GM18868 (cell line): Measurements from ENCODE around the gene IFT172.

Experiments
- ATAC-seq: cut with Tn5 transposase; IDR thresholded peaks from one replicate; pipeline ENCODE4 v1.9.1; 2021; ENCODE audit warnings: mild to moderate bottlenecking, moderate library complexity; ENCODE audit not compliant: unreplicated experiment

The IFT172 gene

GRCh38 chr2:27494944-27495554 is 5.5 kb upstream of the IFT172 start, which contains the start of gene FNDC4:
TSS of gene FNDC4 (minus strand) at chr2:27495200. CDS start at chr2:27494679, 521 bp downstream.
- ATAC-seq, result no peak

- no peak for ATAC-seq
Observed at GRCh38 chr2:27494284-27494943, 4.9 kb upstream of the IFT172 start.

GRCh38 chr2:27493948-27494283 is 4.4 kb upstream of the IFT172 start:
- no peak for ATAC-seq

GRCh38 chr2:27492557-27492956 is 3.0 kb upstream of the IFT172 start:
- no peak for ATAC-seq

GRCh38 chr2:27489118-27489497 is 435 bp downstream of the IFT172 start:
- no peak for ATAC-seq

- no peak for ATAC-seq
Observed at GRCh38 chr2:27485496-27485895, 4.0 kb downstream of the IFT172 start.

- ATAC-seq, result no peak
Observed at GRCh38 chr2:27471961-27472360, 17.6 kb downstream of the IFT172 start.

- ATAC-seq, result no peak
Observed at GRCh38 chr2:27464443-27464842, 25.1 kb downstream of the IFT172 start.

- ATAC-seq, result no peak
Observed at GRCh38 chr2:27461118-27461517, 28.4 kb downstream of the IFT172 start.

GRCh38 chr2:27453968-27454367 is 35.6 kb downstream of the IFT172 start:
- no peak for ATAC-seq

- ATAC-seq, result no peak
Observed at GRCh38 chr2:27451095-27451494, 38.4 kb downstream of the IFT172 start.

- ATAC-seq, result no peak
Observed at GRCh38 chr2:27448381-27448780, 41.2 kb downstream of the IFT172 start.

- ATAC-seq, result no peak
Observed at GRCh38 chr2:27446057-27446456, 43.5 kb downstream of the IFT172 start.

GRCh38 chr2:27445615-27446014 is 43.9 kb downstream of the IFT172 start:
- ATAC-seq, result no peak

- ATAC-seq, result no peak
Observed at GRCh38 chr2:27445155-27445554, 44.4 kb downstream of the IFT172 start.

GRCh38 chr2:27442920-27443282 is 46.6 kb downstream of the IFT172 start:
- ATAC-seq, result no peak

- ATAC-seq, result no peak
Observed at GRCh38 chr2:27441958-27442919, 47.3 kb downstream of the IFT172 start, which contains the start of gene KRTCAP3. TSS of gene KRTCAP3 (plus strand) at chr2:27442381. CDS start at chr2:27442413, 32 bp downstream.

GRCh38 chr2:27441226-27441926 is 48.2 kb downstream of the IFT172 start:
- ATAC-seq, result no peak

- ATAC-seq, result no peak
Observed at GRCh38 chr2:27435628-27436027, 53.9 kb downstream of the IFT172 start.

- no peak for ATAC-seq
Observed at GRCh38 chr2:27431395-27431794, 58.1 kb downstream of the IFT172 start.

GRCh38 chr2:27428978-27429541 is 60.5 kb downstream of the IFT172 start:
- ATAC-seq, result peak; percentile 68
